IMR-90 (cell line): ENCODE results near the gene ATOH8. TPM values are rescaled to one million over a fixed set of nuclear protein-coding genes. Genes with fewer than 3 reads are reported as not detected.

Experiments
- ATAC-seq: fragments of 200-7000 bp; cut with Tn5 transposase; 2 replicates; pipeline ENCODE4 v1.9.1; 2020; ENCODE audit warnings: low read depth, mild to moderate bottlenecking, moderate library complexity
- BruUV-seq: library from RNA; stranded (reverse); fragments of 400-500 nt; replicated peaks from 2 replicates; lab custom pipeline; 2021; lab: Mats Ljungman, UMichigan
- CTCF ChIA-PET: fragments of 300-600 bp; formaldehyde crosslinking; extraction: SDS; loops from one replicate; lab custom pipeline; 2021; ENCODE audit warnings: antibody characterized with exemption; lab: Yijun Ruan, JAX
- POLR2A ChIA-PET: fragments of 300-600 bp; sonication (Branson Sonifier 250); formaldehyde crosslinking; loops from one replicate; lab custom pipeline; 2022; ENCODE audit warnings: antibody characterized with exemption; ENCODE audit not compliant: unreplicated experiment; lab: Charles Lee
- DNase-seq: peaks from one replicate; pipeline ENCODE4 v3.0.0; 2013
- H2AFZ ChIP-seq: replicated peaks from 2 replicates; pipeline ENCODE3; 2013; ENCODE audit warnings: low read length, mild to moderate bottlenecking; ENCODE audit not compliant: poor library complexity
- H2AK5ac ChIP-seq: 2 replicates; pipeline ENCODE4 v1.6.1; 2013; ENCODE audit warnings: low read depth, low read length, inconsistent platforms
- H2AK9ac ChIP-seq: replicated peaks from 2 replicates; pipeline ENCODE3; 2013; ENCODE audit warnings: mild to moderate bottlenecking, low read depth, low read length, moderate library complexity; ENCODE audit not compliant: poor library complexity
- H2BK120ac ChIP-seq: 2 replicates; pipeline ENCODE4 v1.6.1; 2013; ENCODE audit warnings: low read depth, low read length, inconsistent platforms
- H2BK15ac ChIP-seq: 3 replicates; pipeline ENCODE4 v1.6.1; 2013; ENCODE audit warnings: low read depth, low read length, inconsistent platforms
- H2BK20ac ChIP-seq: 2 replicates; pipeline ENCODE4 v1.6.1; 2013; ENCODE audit warnings: low read depth, mild to moderate bottlenecking, inconsistent platforms, low read length, moderate library complexity
- H2BK5ac ChIP-seq: 2 replicates; pipeline ENCODE4 v1.6.1; 2013; ENCODE audit warnings: mild to moderate bottlenecking, low read depth, low read length, inconsistent platforms; ENCODE audit not compliant: poor library complexity, severe bottlenecking
- H3K14ac ChIP-seq: replicated peaks from 2 replicates; pipeline ENCODE4 v1.6.1; 2013; ENCODE audit warnings: low read depth, low read length, inconsistent platforms
- H3K18ac ChIP-seq: 2 replicates; pipeline ENCODE4 v1.6.1; 2013; ENCODE audit warnings: low read depth, low read length, control low read depth
- H3K23ac ChIP-seq: 2 replicates; pipeline ENCODE4 v1.6.1; 2013; ENCODE audit warnings: low read depth, low read length, inconsistent platforms
- H3K27ac ChIP-seq: 2 replicates; pipeline ENCODE4 v1.5.1; 2013; ENCODE audit warnings: mild to moderate bottlenecking, control low read depth, low read length; ENCODE audit not compliant: insufficient read depth
- H3K27me3 ChIP-seq: 2 replicates; pipeline ENCODE4 v1.6.1; 2013; ENCODE audit warnings: low read length; ENCODE audit not compliant: control insufficient read depth, insufficient read depth
- H3K36me3 ChIP-seq: 2 replicates; pipeline ENCODE4 v1.6.1; 2013; ENCODE audit warnings: low read length, mixed read lengths; ENCODE audit not compliant: control insufficient read depth, insufficient read depth
- H3K4ac ChIP-seq: 2 replicates; pipeline ENCODE4 v1.6.1; 2013; ENCODE audit warnings: low read depth, low read length, inconsistent platforms
- H3K4me1 ChIP-seq: 2 replicates; pipeline ENCODE4 v1.6.1; 2013; ENCODE audit warnings: low read length, mixed read lengths; ENCODE audit not compliant: control insufficient read depth, insufficient read depth
- H3K4me2 ChIP-seq: 2 replicates; pipeline ENCODE4 v1.6.1; 2013; ENCODE audit warnings: low read depth, mild to moderate bottlenecking, control low read depth, low read length, moderate library complexity
- H3K4me3 ChIP-seq: 2 replicates; pipeline ENCODE4 v1.5.1; 2013; ENCODE audit warnings: low read depth, mild to moderate bottlenecking, control low read depth, low read length, moderate library complexity; ENCODE audit not compliant: insufficient read depth
- H3K56ac ChIP-seq: 2 replicates; pipeline ENCODE4 v1.6.1; 2013; ENCODE audit warnings: low read length, inconsistent platforms; ENCODE audit not compliant: insufficient read depth; ENCODE audit errors: extremely low read depth
- H3K79me1 ChIP-seq, 2 experiments: 2 replicates each; pipeline ENCODE4 v1.6.1; 2013; ENCODE audit warnings: low read length in 2 of 2, inconsistent platforms in 1 of 2, low read depth in 1 of 2
- H3K9ac ChIP-seq: 2 replicates; pipeline ENCODE4 v1.6.1; 2013; ENCODE audit warnings: low read depth, low read length, control low read depth
- H3K9me1 ChIP-seq: 2 replicates; pipeline ENCODE4 v1.6.1; 2013; ENCODE audit warnings: low read length, inconsistent platforms; ENCODE audit not compliant: insufficient read depth
- H3K9me3 ChIP-seq: 2 replicates; pipeline ENCODE4 v1.6.1; 2013; ENCODE audit warnings: low read length; ENCODE audit not compliant: control insufficient read depth, insufficient read depth
- H4K20me1 ChIP-seq: 2 replicates; pipeline ENCODE4 v1.6.1; 2013; ENCODE audit warnings: low read length, inconsistent platforms; ENCODE audit not compliant: insufficient read depth
- H4K5ac ChIP-seq: 2 replicates; pipeline ENCODE4 v1.6.1; 2013; ENCODE audit warnings: mild to moderate bottlenecking, low read depth, low read length, control low read depth
- H4K8ac ChIP-seq, 2 experiments: 2 replicates each; pipeline ENCODE4 v1.6.1; 2013; ENCODE audit warnings: low read depth in 2 of 2, low read length in 2 of 2, control low read depth in 1 of 2, inconsistent platforms in 1 of 2
- H4K91ac ChIP-seq: 2 replicates; pipeline ENCODE4 v1.6.1; 2013; ENCODE audit warnings: low read depth, low read length, inconsistent platforms; ENCODE audit not compliant: insufficient read depth
- BHLHE40 ChIP-seq: fragments of 150-350 bp; IDR thresholded peaks from 2 replicates; pipeline ENCODE4 v1.6.1; 2016; ENCODE audit warnings: mild to moderate bottlenecking, low read depth, low read length
- CEBPB ChIP-seq: IDR thresholded peaks from 2 replicates; pipeline ENCODE4 v1.6.1; 2012; ENCODE audit warnings: low read depth, low read length, improper control_type of control experiment
- MAZ ChIP-seq: IDR thresholded peaks from 2 replicates; pipeline ENCODE4 v1.6.1; 2012; ENCODE audit warnings: low read depth, mild to moderate bottlenecking, low read length, improper control_type of control experiment, moderate library complexity, borderline replicate concordance
- MXI1 ChIP-seq: IDR thresholded peaks from 2 replicates; pipeline ENCODE4 v1.6.1; 2012; ENCODE audit warnings: low read depth, mild to moderate bottlenecking, low read length, moderate library complexity, borderline replicate concordance
- POLR2A ChIP-seq: IDR thresholded peaks from 2 replicates; pipeline ENCODE4 v1.6.1; 2012; ENCODE audit warnings: mild to moderate bottlenecking, low read depth, low read length
- RAD21 ChIP-seq: IDR thresholded peaks from 2 replicates; pipeline ENCODE4 v1.6.1; 2012; ENCODE audit warnings: low read length, improper control_type of control experiment
- RCOR1 ChIP-seq: IDR thresholded peaks from 2 replicates; pipeline ENCODE4 v1.6.1; 2012; ENCODE audit warnings: mild to moderate bottlenecking, low read length, improper control_type of control experiment; ENCODE audit not compliant: insufficient replicate concordance
- USF2 ChIP-seq: fragments of 150-350 bp; IDR thresholded peaks from 2 replicates; pipeline ENCODE4 v1.6.1; 2017; ENCODE audit warnings: mild to moderate bottlenecking, antibody characterized with exemption, low read length, low read depth
- WGBS, 2 experiments: methylation state at CpG; one replicate each; pipeline versions ENCODE4 v1.1.5 to v1.1.7; 2013; ENCODE audit warnings: missing lambda C conversion rate in 2 of 2; ENCODE audit not compliant: insufficient read length in 1 of 2; ENCODE audit errors: extremely low coverage in 2 of 2; 5-methylcytosine and 5-hydroxymethylcytosine counted together
- dilution Hi-C: fragments of 300-500 bp; cut with HindIII; formaldehyde crosslinking; loops from one replicate; pipeline ENCODE4 v1.14.3; 2018; ENCODE audit warnings: low sequenced_read_pairs; ENCODE audit not compliant: unreplicated experiment
- in situ Hi-C: fragments of 300-500 bp; cut with MboI; formaldehyde crosslinking; loops from 3 replicates; pipeline ENCODE4 v1.14.3; 2019; ENCODE audit warnings: low sequenced_read_pairs, inconsistent platforms, mixed read lengths
- intact Hi-C: fragments of 100-400 bp; cut with micrococcal nuclease; formaldehyde crosslinking; loops from 2 replicates; pipeline ENCODE4 v1.10.0; 2022
- polyA plus RNA-seq, 3 experiments: library from polyadenylated mRNA; depleted of rRNA; stranded (reverse); fragments of >200 nt; gene quantifications; 2 replicates each; pipeline ENCODE4 v1.2.3, GENCODE V29; 2012; ENCODE audit warnings: low replicate concordance in 1 of 3
- total RNA-seq: library from RNA; depleted of rRNA; stranded (reverse); fragments of >200 nt; gene quantifications from 2 replicates; pipeline ENCODE4 v1.2.3, GENCODE V29; 2012

The ATOH8 gene
- total and polyA plus RNA-seq, 2 of the 4 experiments (the other 2 are of a cell fraction): 7.9 to 9.0 TPM

GRCh38 chr2:85806358-85807118 is 52.7 kb downstream of the ATOH8 start:
- no peak for DNase-seq
- Histone ChIP-seq H4K20me1 (no peaks in the 10 kb centered on the region), H3K9ac (no peak overlapping the region), H3K4me2 (no peak overlapping the region), H2BK20ac (no peak overlapping the region), H3K4ac (no peak overlapping the region), H2BK5ac (no peak overlapping the region), H3K23ac (no peak overlapping the region), H3K36me3 (no peaks in the 10 kb centered on the region), H2AK9ac (no peak overlapping the region), H3K18ac (no peak overlapping the region), H4K5ac (no peak overlapping the region), H3K56ac (no peak overlapping the region), H3K79me1 (0 out of 4 replicates have a peak, but pooled peaks cover 0 to 2% of the 10 kb centered on the region in 2 experiments), H3K27me3 (no peaks in the 10 kb centered on the region), H2AFZ (no peak overlapping the region), H3K9me3 (no peaks in the 10 kb centered on the region), H2AK5ac (peak overlapping the region; percentile 4; the same call in 1 of the 2 replicates), H2BK15ac (no peak overlapping the region), H4K91ac (no peak overlapping the region), H2BK120ac (no peak overlapping the region), H3K9me1 (peaks cover 16% of the 10 kb centered on the region), H3K14ac (no peak overlapping the region), H3K4me3 (no peak overlapping the region), H3K4me1 (peaks cover 18% of the 10 kb centered on the region), H3K27ac (no peak overlapping the region), H4K8ac (no peak overlapping the region)
- BruUV-seq: no TSS peak
- dilution Hi-C loops: no loop called here
- CTCF ChIA-PET: interaction anchor here (0.6 to 0.7 kb wide), 4 partner anchors 9 to 274 kb away, joined by 3 to 6 read pairs (median 4); no protein-coding TSS in a partner anchor
- TF ChIP-seq POLR2A: no peak
- TF ChIP-seq RCOR1: no peak
- TF ChIP-seq BHLHE40: no peak
- no peak for TF ChIP-seq MAZ
- no peak for TF ChIP-seq RAD21
- no peak for TF ChIP-seq USF2
- TF ChIP-seq MXI1: no peak
- peak; percentile 80 for TF ChIP-seq CEBPB
- POLR2A ChIA-PET: interaction anchor here (0.5 to 0.6 kb wide), 2 partner anchors 189 to 342 kb away, joined by 3 to 13 read pairs; no protein-coding TSS in a partner anchor
- no peak for ATAC-seq
- in situ Hi-C loops: no loop called here
- intact Hi-C loops: no loop called here
- 100% methylated on average over 2 of the region's 4 CpGs; no CpG with 5 or more reads in 1 of the 2 experiments for WGBS, 2 experiments
